Choroid plexus epithelial cell (primary cell): ENCODE results near the gene FAM219A.
A peak's percentile ranks its signal among the peaks of the same experiment; 100 is the strongest.

ENCODE experiments used
- DNase-seq: peaks from one replicate; pipeline ENCODE4 v3.0.0-alpha.2; 2010; ENCODE audit warnings: low read depth
- H3K4me3 ChIP-seq: 2 replicates; pipeline ENCODE4 v1.5.1; 2011; ENCODE audit warnings: low read depth, mild to moderate bottlenecking, control low read depth, low read length, moderate library complexity
- TF ChIP-seq, protein P1 (sequence below): conservative IDR thresholded peaks from 2 replicates; pipeline ENCODE4 v1.5.1; 2011; ENCODE audit warnings: low read depth, mild to moderate bottlenecking, control low read depth, inconsistent platforms, low read length, moderate library complexity

FAM219A gene

DNA sequence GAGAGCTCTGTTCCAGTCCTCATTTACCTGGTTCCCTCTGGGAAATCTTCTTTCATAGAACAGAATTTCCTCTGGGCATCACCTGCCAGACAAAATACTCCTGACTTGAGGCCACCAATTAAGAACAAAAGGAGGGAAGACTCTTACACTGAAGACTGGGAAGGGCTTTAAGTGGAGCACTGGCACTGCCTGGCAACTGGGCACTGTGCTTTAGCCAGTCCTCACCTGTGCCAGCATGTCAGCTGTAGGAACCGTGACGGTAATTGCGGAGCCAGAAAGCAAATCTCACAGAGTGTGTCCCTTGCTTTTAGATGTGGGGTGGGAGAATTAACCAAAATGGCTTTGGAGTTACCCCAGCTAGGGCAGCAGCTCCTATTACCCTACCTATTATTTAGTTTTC, 40.6 kb downstream of the FAM219A start:
- no peak overlapping the region for H3K4me3 ChIP-seq
- no peak for DNase-seq
- TF ChIP-seq, protein P1, sequence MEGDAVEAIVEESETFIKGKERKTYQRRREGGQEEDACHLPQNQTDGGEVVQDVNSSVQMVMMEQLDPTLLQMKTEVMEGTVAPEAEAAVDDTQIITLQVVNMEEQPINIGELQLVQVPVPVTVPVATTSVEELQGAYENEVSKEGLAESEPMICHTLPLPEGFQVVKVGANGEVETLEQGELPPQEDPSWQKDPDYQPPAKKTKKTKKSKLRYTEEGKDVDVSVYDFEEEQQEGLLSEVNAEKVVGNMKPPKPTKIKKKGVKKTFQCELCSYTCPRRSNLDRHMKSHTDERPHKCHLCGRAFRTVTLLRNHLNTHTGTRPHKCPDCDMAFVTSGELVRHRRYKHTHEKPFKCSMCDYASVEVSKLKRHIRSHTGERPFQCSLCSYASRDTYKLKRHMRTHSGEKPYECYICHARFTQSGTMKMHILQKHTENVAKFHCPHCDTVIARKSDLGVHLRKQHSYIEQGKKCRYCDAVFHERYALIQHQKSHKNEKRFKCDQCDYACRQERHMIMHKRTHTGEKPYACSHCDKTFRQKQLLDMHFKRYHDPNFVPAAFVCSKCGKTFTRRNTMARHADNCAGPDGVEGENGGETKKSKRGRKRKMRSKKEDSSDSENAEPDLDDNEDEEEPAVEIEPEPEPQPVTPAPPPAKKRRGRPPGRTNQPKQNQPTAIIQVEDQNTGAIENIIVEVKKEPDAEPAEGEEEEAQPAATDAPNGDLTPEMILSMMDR, result no peak

- DNase-seq, result peak; percentile 65
- TF ChIP-seq, protein P1, result no peak
- no peak overlapping the region for H3K4me3 ChIP-seq
Measured at GRCh38 chr9:34413231-34413852, 45.0 kb downstream of the FAM219A start.

- no peak overlapping the region for H3K4me3 ChIP-seq
- no peak for DNase-seq
- TF ChIP-seq, protein P1, result no peak
Measured at GRCh38 chr9:34412336-34412735, 46.0 kb downstream of the FAM219A start.

- no peak for DNase-seq
- TF ChIP-seq, protein P1, result no peak
- H3K4me3 ChIP-seq, result no peak overlapping the region
Measured at GRCh38 chr9:34409154-34409553, 49.2 kb downstream of the FAM219A start.

GRCh38 chr9:34408173-34408572, 50.2 kb downstream of the FAM219A start:
- H3K4me3 ChIP-seq, result no peak overlapping the region
- TF ChIP-seq, protein P1, result no peak
- no peak for DNase-seq

- TF ChIP-seq, protein P1, result no peak
- no peak for DNase-seq
- H3K4me3 ChIP-seq, result no peak overlapping the region
Measured at GRCh38 chr9:34406219-34406618, 52.2 kb downstream of the FAM219A start.

DNA sequence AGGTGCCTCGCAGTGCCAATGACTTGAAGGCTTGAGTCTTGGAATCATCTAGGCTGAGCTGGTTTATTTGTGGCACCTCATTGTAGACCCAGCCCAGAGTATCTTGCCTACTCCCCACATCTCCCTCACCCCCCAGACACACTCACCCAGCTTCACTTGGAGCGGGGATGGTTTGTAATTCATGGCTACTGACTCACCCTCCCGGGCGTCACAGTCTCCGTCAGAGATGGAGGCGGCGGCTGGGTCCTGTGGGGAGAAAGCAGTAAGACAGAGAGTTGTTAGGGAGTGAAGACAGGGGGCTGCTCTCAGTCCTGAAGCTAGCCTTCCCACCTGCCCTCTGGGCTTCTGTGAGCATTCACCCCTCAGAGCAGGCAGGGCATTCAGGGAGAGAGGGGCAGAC, 52.7 kb downstream of the FAM219A start:
- TF ChIP-seq, protein P1, result no peak
- DNase-seq, result peak; percentile 24
- no peak overlapping the region for H3K4me3 ChIP-seq
